Keratinocyte (primary cell): Measurements from ENCODE around the gene ZNF212. TPM values are rescaled to one million over a fixed set of nuclear protein-coding genes. Genes with fewer than 3 reads are reported as not detected.
"Not testable (repeated sequence)": the region's sequence is repeated elsewhere in the genome, so short reads cannot be mapped to it uniquely, and the experiment has no call there.

Experiments used
- DNase-seq: peaks from one replicate; pipeline ENCODE4 v3.0.0-alpha.2; 2011; ENCODE audit warnings: low read depth, missing footprints, low spot score
- FAIRE-seq: peaks from 2 replicates; lab custom pipeline; 2011; peaks lifted over from hg19 to GRCh38; lab: Jason Lieb, UNC
- H2AFZ ChIP-seq: 2 replicates; pipeline ENCODE4 v1.6.0; 2012; ENCODE audit warnings: low read length, control low read depth, inconsistent platforms; ENCODE audit not compliant: control insufficient read depth
- H3K27ac ChIP-seq: 2 replicates; pipeline ENCODE4 v1.5.1; 2011; ENCODE audit warnings: low read length; ENCODE audit not compliant: control insufficient read depth, insufficient read depth
- H3K27me3 ChIP-seq: 3 replicates; pipeline ENCODE4 v1.6.0; 2011; ENCODE audit warnings: low read length; ENCODE audit not compliant: control insufficient read depth, insufficient read depth; ENCODE audit errors: extremely low read depth
- H3K36me3 ChIP-seq, 2 experiments: 2 replicates in 1 of 2; 3 replicates in 1 of 2; pipeline ENCODE4 v1.5.1; 2011; ENCODE audit warnings: low read length in 2 of 2, mild to moderate bottlenecking in 1 of 2; ENCODE audit not compliant: control insufficient read depth in 2 of 2, insufficient read depth in 2 of 2; ENCODE audit errors: extremely low read depth in 1 of 2
- H3K4me1 ChIP-seq: 3 replicates; pipeline ENCODE4 v1.5.1; 2011; ENCODE audit warnings: low read length; ENCODE audit not compliant: control insufficient read depth, insufficient read depth; ENCODE audit errors: extremely low read depth
- H3K4me2 ChIP-seq: 3 replicates; pipeline ENCODE4 v1.6.0; 2011; ENCODE audit warnings: low read depth, low read length; ENCODE audit not compliant: control insufficient read depth, insufficient read depth; ENCODE audit errors: extremely low read depth
- H3K4me3 ChIP-seq, 3 experiments: fragments of 200-600 bp in 1 of 3; sonication (generic) in 1 of 3; 2 replicates in 2 of 3; 3 replicates in 1 of 3; pipeline ENCODE4 v1.5.1; 2011 to 2016; ENCODE audit warnings: low read length in 3 of 3, mild to moderate bottlenecking in 3 of 3, control low read depth in 2 of 3, inconsistent platforms in 1 of 3, low read depth in 1 of 3, mixed read lengths in 1 of 3, mixed run types in 1 of 3, moderate library complexity in 1 of 3; ENCODE audit not compliant: control insufficient read depth in 2 of 3, insufficient read depth in 2 of 3; ENCODE audit errors: extremely low read depth in 1 of 3
- H3K79me2 ChIP-seq: 2 replicates; pipeline ENCODE4 v1.6.0; 2012; ENCODE audit warnings: low read length; ENCODE audit not compliant: control insufficient read depth, insufficient read depth
- H3K9ac ChIP-seq: 3 replicates; pipeline ENCODE4 v1.6.0; 2011; ENCODE audit warnings: low read length; ENCODE audit not compliant: control insufficient read depth, insufficient read depth; ENCODE audit errors: extremely low read depth
- H3K9me1 ChIP-seq: 3 replicates; pipeline ENCODE4 v1.6.0; 2011; ENCODE audit warnings: low read length; ENCODE audit not compliant: control insufficient read depth, insufficient read depth; ENCODE audit errors: extremely low read depth
- H3K9me3 ChIP-seq: 2 replicates; pipeline ENCODE4 v1.5.1; 2012; ENCODE audit warnings: low read depth, low read length; ENCODE audit not compliant: control insufficient read depth
- H4K20me1 ChIP-seq: 3 replicates; pipeline ENCODE4 v1.6.0; 2011; ENCODE audit warnings: low read length; ENCODE audit not compliant: control insufficient read depth, insufficient read depth; ENCODE audit errors: extremely low read depth
- CTCF ChIP-seq, 3 experiments: IDR thresholded peaks in 1 of 3; conservative IDR thresholded peaks in 1 of 3; optimal IDR thresholded peaks in 1 of 3; 2 replicates in 2 of 3; 3 replicates in 1 of 3; pipeline versions ENCODE3 to v1.5.1; 2011; ENCODE audit warnings: low read length in 3 of 3, mild to moderate bottlenecking in 3 of 3, moderate library complexity in 2 of 3, control low read depth in 1 of 3, inconsistent platforms in 1 of 3; ENCODE audit not compliant: insufficient read depth in 2 of 3; ENCODE audit errors: extremely low read depth in 1 of 3
- EZH2 ChIP-seq: IDR thresholded peaks from one replicate; pipeline ENCODE4 v1.6.1; 2012; ENCODE audit warnings: inconsistent platforms, mild to moderate bottlenecking, low read length, moderate library complexity
- dilution Hi-C: fragments of 300-500 bp; cut with MboI; formaldehyde crosslinking; loops from one replicate; pipeline ENCODE4 v1.7.0; 2020; ENCODE audit warnings: low sequenced_read_pairs; ENCODE audit not compliant: extremely low pct_ligation_motif_present
- polyA plus RNA-seq, 5 experiments: library from polyadenylated mRNA; depleted of rRNA in 3 of 5; stranded (reverse) in 3 of 5; stranded (forward) in 1 of 5; unstranded in 1 of 5; fragments of >200 nt; gene quantifications; 1 replicate in 1 of 5; 2 replicates in 3 of 5; 3 replicates in 1 of 5; pipeline versions ENCODE4 v1.2.1 to v1.2.3, GENCODE V29; 2011 to 2012; ENCODE audit warnings: missing spikeins in 2 of 5, low read depth in 1 of 5, low replicate concordance in 1 of 5

ZNF212 gene
- polyA plus RNA-seq, 1 donor (not counting 4 experiments of a cell fraction or from before 2014, with no cell fraction given) = 3.8 TPM

- Histone ChIP-seq H3K9me3 (no peaks in the 10 kb centered on the region), H3K79me2 (peaks cover 3% of the 10 kb centered on the region), H3K36me3 (peaks cover 16 to 19% of the 10 kb centered on the region in 2 experiments), H3K4me1 (peaks cover 4% of the 10 kb centered on the region), H2AFZ (no peak overlapping the region), H3K27ac (no peak overlapping the region), H3K4me3 (no peak overlapping the region), H3K9ac (no peak overlapping the region), H4K20me1 (no peaks in the 10 kb centered on the region), H3K9me1 (no peaks in the 10 kb centered on the region), H3K4me2 (no peak overlapping the region), H3K27me3 (no peaks in the 10 kb centered on the region)
- TF ChIP-seq CTCF (optimal IDR thresholded peaks at IDR 0.05 in 1 of 3, IDR thresholded peaks at IDR 0.05 in 1 of 3, conservative IDR thresholded peaks at IDR 0.05 in 1 of 3; ENCODE audit: extremely low read depth in 1 of 3, insufficient read depth in 2 of 3, low read length in 3 of 3) = no peak
- TF ChIP-seq EZH2 = no peak
- DNase-seq = no peak
- dilution Hi-C loops = no loop called here
- FAIRE-seq = no peak
Measured at GRCh38 chr7:149225106-149225505, 14.3 kb upstream of the ZNF212 start.

- no peaks in the 10 kb centered on the region for H3K9me3 ChIP-seq
- H3K36me3 ChIP-seq = peaks cover 16 to 19% of the 10 kb centered on the region in 2 experiments
- H3K9me1 ChIP-seq = no peaks in the 10 kb centered on the region
Measured at GRCh38 chr7:149225656-149226055, 13.8 kb upstream of the ZNF212 start.

GRCh38 chr7:149226366-149226765 is 13.1 kb upstream of the ZNF212 start:
- H3K4me1 ChIP-seq, H3K79me2 ChIP-seq, H3K9me3 ChIP-seq, H3K9me1 ChIP-seq, H3K27me3 ChIP-seq, H4K20me1 ChIP-seq, H3K4me3 ChIP-seq, H3K27ac ChIP-seq, H3K9ac ChIP-seq, dilution Hi-C loops, H2AFZ ChIP-seq, DNase-seq, H3K4me2 ChIP-seq, FAIRE-seq: not testable (repeated sequence)
- peaks cover 12 to 14% of the 10 kb centered on the region in 2 experiments for H3K36me3 ChIP-seq

More at GRCh38 chr7:149225656-149226055, 13.8 kb upstream of the ZNF212 start:
- dilution Hi-C loops = no loop called here
- peaks cover 3% of the 10 kb centered on the region for H3K79me2 ChIP-seq
- H3K27ac ChIP-seq = no peak overlapping the region
- no peaks in the 10 kb centered on the region for H3K27me3 ChIP-seq
- FAIRE-seq (no peak), DNase-seq (no peak)
- no peak overlapping the region for H3K4me2 ChIP-seq
- no peak for TF ChIP-seq CTCF (optimal IDR thresholded peaks at IDR 0.05 in 1 of 3, IDR thresholded peaks at IDR 0.05 in 1 of 3, conservative IDR thresholded peaks at IDR 0.05 in 1 of 3; ENCODE audit: extremely low read depth in 1 of 3, insufficient read depth in 2 of 3, low read length in 3 of 3)
- TF ChIP-seq EZH2 = no peak
- H3K4me3 ChIP-seq = no peak overlapping the region
- no peak overlapping the region for H3K9ac ChIP-seq
- H2AFZ ChIP-seq = no peak overlapping the region
- no peaks in the 10 kb centered on the region for H3K4me1 ChIP-seq
- no peaks in the 10 kb centered on the region for H4K20me1 ChIP-seq
